CD4-positive, CD25-positive, alpha-beta regulatory T cell (primary cell): ENCODE measurements around the gene CMKLR1. TPM values are rescaled to one million over a fixed set of nuclear protein-coding genes. Genes with fewer than 3 reads are reported as not detected.

Experiments
- ATAC-seq, 2 donors: fragments of 150-1000 bp; cut with Tn5 transposase; one replicate each; pipeline ENCODE4 v1.10.0; 2021; ENCODE audit warnings: low read depth in 2 of 2, moderate number of reproducible peaks in 2 of 2, moderate library complexity in 1 of 2
- DNase-seq, 3 donors: peaks; one replicate each; pipeline versions ENCODE4 v3.0.0 to v3.0.0-alpha.2; 2012 to 2022; ENCODE audit warnings: mixed read lengths in 1 of 3
- H3K27ac ChIP-seq: one replicate; pipeline ENCODE4 v1.7.0; 2013; ENCODE audit warnings: mild to moderate bottlenecking, low read length; ENCODE audit not compliant: insufficient read depth, poor library complexity, severe bottlenecking
- H3K27me3 ChIP-seq: one replicate; pipeline ENCODE4 v1.7.0; 2013; ENCODE audit warnings: low read length; ENCODE audit not compliant: control insufficient read depth, insufficient read depth
- H3K36me3 ChIP-seq: one replicate; pipeline ENCODE4 v1.7.0; 2013; ENCODE audit warnings: mild to moderate bottlenecking, low read length, moderate library complexity; ENCODE audit not compliant: control insufficient read depth, insufficient read depth
- H3K4me1 ChIP-seq: 2 replicates; pipeline ENCODE4 v1.7.0; 2013; ENCODE audit warnings: mild to moderate bottlenecking, low read length; ENCODE audit not compliant: insufficient read depth, control insufficient read depth, poor library complexity, severe bottlenecking
- H3K4me3 ChIP-seq: one replicate; pipeline ENCODE4 v1.7.0; 2013; ENCODE audit warnings: low read depth, mild to moderate bottlenecking, low read length, moderate library complexity
- H3K9me3 ChIP-seq, 2 experiments: 1 replicate in 1 of 2; 2 replicates in 1 of 2; pipeline ENCODE4 v1.7.0; 2013; ENCODE audit warnings: low read length in 2 of 2, mild to moderate bottlenecking in 1 of 2, moderate library complexity in 1 of 2; ENCODE audit not compliant: control insufficient read depth in 2 of 2
- H3K27ac Mint-ChIP-seq, 3 donors: one replicate each; pipeline ENCODE4 v1.8.0; 2020 to 2022; ENCODE audit warnings: mild to moderate bottlenecking in 3 of 3, mixed read lengths in 3 of 3, moderate library complexity in 2 of 3
- H3K27me3 Mint-ChIP-seq: one replicate; pipeline ENCODE4 v1.8.0; 2022; ENCODE audit warnings: mild to moderate bottlenecking, mixed read lengths
- H3K36me3 Mint-ChIP-seq: one replicate; pipeline ENCODE4 v1.8.0; 2020; ENCODE audit warnings: mixed read lengths
- H3K4me1 Mint-ChIP-seq, 4 donors: one replicate each; pipeline ENCODE4 v1.8.0; 2020 to 2022; ENCODE audit warnings: mixed read lengths in 4 of 4, mild to moderate bottlenecking in 1 of 4
- H3K4me3 Mint-ChIP-seq, 4 donors: one replicate each; pipeline ENCODE4 v1.8.0; 2020 to 2022; ENCODE audit warnings: mild to moderate bottlenecking in 4 of 4, mixed read lengths in 4 of 4, moderate library complexity in 3 of 4
- H3K9me3 Mint-ChIP-seq, 7 donors: one replicate each; pipeline ENCODE4 v1.8.0; 2020 to 2022; ENCODE audit warnings: mixed read lengths in 7 of 7, mild to moderate bottlenecking in 3 of 7, moderate library complexity in 2 of 7
- polyA plus RNA-seq, 4 donors: library from polyadenylated mRNA; unstranded; fragments of 300-500 nt; fragmentation: Illumina TruSeq; gene quantifications; one replicate each; pipeline ENCODE4 v1.2.3, GENCODE V29; 2021
- total RNA-seq: library from RNA; stranded (reverse); gene quantifications from one replicate; pipeline ENCODE4 v1.2.3, GENCODE V29; 2022

Gene CMKLR1
- total and polyA plus RNA-seq, 5 donors from 2014 or later, result 0.18 to 1.6 (median 0.30) TPM

DNA sequence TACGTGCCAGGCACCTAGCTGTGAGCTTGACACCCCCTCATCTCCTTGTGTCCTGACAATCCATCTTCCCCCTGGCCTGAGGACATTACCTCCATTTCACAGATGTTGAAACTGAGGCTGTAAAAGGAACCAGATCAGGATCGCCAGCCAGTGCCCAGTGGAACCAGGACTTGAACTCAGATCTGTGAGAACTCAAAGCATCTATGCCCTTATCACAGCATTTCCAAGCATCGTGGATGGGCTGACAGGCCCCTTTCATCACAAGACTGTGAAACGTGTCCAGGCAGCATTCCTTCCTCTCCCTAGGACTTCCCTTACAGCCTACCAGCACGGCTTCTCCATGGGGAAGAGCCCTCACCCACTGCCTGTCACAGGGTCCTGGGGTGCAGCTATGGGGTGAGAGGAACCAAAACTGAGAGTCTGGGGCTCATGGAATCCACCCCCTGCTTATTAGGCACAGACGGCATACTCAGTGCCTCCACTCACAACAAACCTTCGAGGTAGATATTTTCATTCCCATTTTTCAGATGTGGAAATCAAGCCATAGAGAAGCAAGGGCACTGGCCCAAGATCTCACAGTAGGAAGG, 26.9 kb downstream of the CMKLR1 start:
- Histone ChIP-seq H3K9me3 (no peaks in the 10 kb centered on the region), H3K27ac (no peak overlapping the region), H3K4me1 (peaks cover 34% of the 10 kb centered on the region), H3K36me3 (no peaks in the 10 kb centered on the region), H3K4me3 (no peak overlapping the region), H3K27me3 (no peaks in the 10 kb centered on the region)
- peaks cover 5% of the 10 kb centered on the region for H3K27me3 Mint-ChIP-seq
- H3K9me3 Mint-ChIP-seq, result no peaks in the 10 kb centered on the region
- no peak overlapping the region for H3K27ac Mint-ChIP-seq
- peaks cover 7 to 69% (median 18%) of the 10 kb centered on the region in 4 donors for H3K4me1 Mint-ChIP-seq
- ATAC-seq (no peak), DNase-seq (no peak)
- no peak overlapping the region for H3K4me3 Mint-ChIP-seq
- no peaks in the 10 kb centered on the region for H3K36me3 Mint-ChIP-seq

GRCh38 chr12:108311605-108312004, 27.5 kb downstream of the CMKLR1 start:
- peaks cover 10 to 75% (median 21%) of the 10 kb centered on the region in 4 donors for H3K4me1 Mint-ChIP-seq
- no peak overlapping the region for H3K4me3 Mint-ChIP-seq
- Histone ChIP-seq H3K9me3 (no peaks in the 10 kb centered on the region), H3K4me1 (peaks cover 39% of the 10 kb centered on the region), H3K27me3 (no peaks in the 10 kb centered on the region), H3K36me3 (no peaks in the 10 kb centered on the region), H3K4me3 (no peak overlapping the region), H3K27ac (no peak overlapping the region)
- DNase-seq (no peak), ATAC-seq (no peak)
- no peaks in the 10 kb centered on the region for H3K9me3 Mint-ChIP-seq
- H3K36me3 Mint-ChIP-seq, result no peaks in the 10 kb centered on the region
- H3K27ac Mint-ChIP-seq, result no peak overlapping the region
- peaks cover 8% of the 10 kb centered on the region for H3K27me3 Mint-ChIP-seq

DNA sequence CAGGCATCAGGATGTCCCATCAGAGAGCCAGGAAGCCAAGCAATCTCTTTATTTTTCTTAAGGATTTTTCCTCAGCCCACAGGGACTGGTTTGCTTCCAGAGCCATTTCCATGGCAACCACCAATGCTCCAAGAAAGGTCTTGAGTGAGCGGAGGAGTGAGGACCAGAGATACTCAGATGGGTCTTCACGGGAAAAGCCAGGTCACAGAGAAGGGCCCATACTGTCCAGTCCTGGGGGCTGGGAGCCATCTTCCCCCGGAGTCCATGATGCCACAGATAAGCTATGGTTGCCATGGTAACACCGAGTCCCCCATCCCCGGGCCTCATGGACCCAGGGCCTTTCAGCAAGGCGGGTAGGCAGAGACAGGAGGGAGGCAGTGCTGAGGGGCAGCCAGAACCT, 28.6 kb downstream of the CMKLR1 start:
- Mint-ChIP-seq H3K27me3 (peaks cover 9% of the 10 kb centered on the region), H3K27ac (no peak overlapping the region), H3K9me3 (no peaks in the 10 kb centered on the region), H3K4me3 (no peak overlapping the region), H3K36me3 (no peaks in the 10 kb centered on the region), H3K4me1 (peaks cover 10 to 75% (median 25%) of the 10 kb centered on the region in 4 donors)
- peaks cover 48% of the 10 kb centered on the region for H3K4me1 ChIP-seq
- no peaks in the 10 kb centered on the region for H3K36me3 ChIP-seq
- H3K27me3 ChIP-seq, result no peaks in the 10 kb centered on the region
- ATAC-seq (no peak), DNase-seq (no peak)
- no peaks in the 10 kb centered on the region for H3K9me3 ChIP-seq
- H3K4me3 ChIP-seq, result no peak overlapping the region
- H3K27ac ChIP-seq, result no peak overlapping the region

DNA sequence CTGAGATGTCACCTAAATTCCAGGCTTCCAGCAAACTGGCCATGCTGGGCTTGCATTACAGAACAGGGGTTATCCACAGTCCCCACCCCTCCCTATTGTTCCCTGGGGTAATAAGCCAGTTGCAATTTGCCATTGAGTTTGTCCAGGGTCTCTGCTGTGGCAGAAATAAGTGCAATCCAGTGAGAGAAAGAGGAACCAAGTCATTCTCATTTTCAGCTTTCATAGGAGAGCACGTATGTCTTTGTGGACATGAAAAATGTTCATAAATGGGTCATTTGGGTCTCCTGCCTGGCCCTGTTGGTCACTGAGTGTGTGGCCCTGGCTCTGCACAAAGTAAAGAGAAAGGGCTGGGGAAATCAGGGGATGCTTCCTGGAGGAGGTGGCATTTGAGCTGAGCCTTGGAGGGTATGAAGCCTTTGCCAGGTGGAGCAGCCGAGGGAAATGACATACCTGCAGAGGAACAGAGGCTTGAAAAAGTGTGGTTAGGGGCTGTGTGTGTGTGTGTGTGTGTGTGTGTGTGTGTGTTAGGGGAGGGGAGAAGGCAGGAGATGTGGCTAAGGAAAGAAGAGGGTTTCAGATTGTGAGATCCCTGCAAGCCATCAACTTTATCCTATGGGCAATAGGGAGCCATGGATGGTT, 29.3 kb downstream of the CMKLR1 start:
- Histone ChIP-seq H3K4me1 (peaks cover 55% of the 10 kb centered on the region), H3K36me3 (no peaks in the 10 kb centered on the region), H3K9me3 (no peaks in the 10 kb centered on the region), H3K27me3 (no peaks in the 10 kb centered on the region), H3K27ac (no peak overlapping the region), H3K4me3 (no peak overlapping the region)
- no peak for DNase-seq
- H3K36me3 Mint-ChIP-seq, result no peaks in the 10 kb centered on the region
- peaks cover 10 to 72% (median 25%) of the 10 kb centered on the region in 4 donors for H3K4me1 Mint-ChIP-seq
- peak overlapping the region in 1 of 3 donors; percentile 60 for H3K27ac Mint-ChIP-seq
- ATAC-seq, result no peak
- no peaks in the 10 kb centered on the region for H3K9me3 Mint-ChIP-seq
- H3K27me3 Mint-ChIP-seq, result peaks cover 9% of the 10 kb centered on the region
- peak overlapping the region in 1 of 4 donors; percentile 49 for H3K4me3 Mint-ChIP-seq

DNA sequence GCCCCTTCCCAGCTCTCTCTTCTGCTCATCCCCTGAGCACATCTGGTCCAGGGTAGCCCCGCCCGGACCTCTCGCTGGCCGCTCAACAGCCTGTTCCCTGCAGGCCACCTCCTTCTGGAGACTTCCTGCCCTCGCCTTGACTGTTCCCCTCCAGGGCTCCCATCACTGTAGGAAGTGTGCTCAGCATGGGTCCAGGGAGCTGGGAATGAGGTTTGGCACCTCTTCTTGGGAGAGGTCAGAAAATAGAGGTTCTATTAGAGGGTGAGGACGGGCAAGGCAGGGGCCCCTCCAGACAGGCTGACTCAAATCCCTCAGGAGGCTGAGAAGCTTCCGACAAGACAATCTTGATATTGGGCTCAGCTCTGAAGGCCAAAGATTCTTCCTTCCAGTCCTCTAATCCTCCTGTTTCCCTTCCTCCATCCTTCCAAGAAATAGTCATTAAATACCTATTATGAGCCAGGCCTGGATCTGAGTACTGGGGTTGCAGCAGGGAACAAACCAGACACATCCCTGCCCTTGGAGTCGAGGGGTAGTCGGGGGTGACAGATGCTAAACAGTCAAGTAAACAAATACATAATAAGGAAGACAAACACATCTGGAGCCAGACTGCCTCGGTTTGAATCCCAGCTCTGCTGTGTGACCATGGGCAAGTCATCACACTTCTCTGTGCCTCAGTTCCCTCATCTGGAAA, 30.6 kb downstream of the CMKLR1 start:
- Mint-ChIP-seq H3K27me3 (peaks cover 4% of the 10 kb centered on the region), H3K27ac (peak overlapping the region in 2 of 3 donors; percentile 24 to 51), H3K4me1 (peaks cover 4 to 72% (median 21%) of the 10 kb centered on the region in 4 donors), H3K36me3 (no peaks in the 10 kb centered on the region), H3K4me3 (peak overlapping the region in 2 of 4 donors; percentile 11 to 40), H3K9me3 (no peaks in the 10 kb centered on the region)
- Histone ChIP-seq H3K27me3 (no peaks in the 10 kb centered on the region), H3K4me1 (peaks cover 43% of the 10 kb centered on the region), H3K9me3 (no peaks in the 10 kb centered on the region), H3K4me3 (no peak overlapping the region), H3K27ac (no peak overlapping the region), H3K36me3 (no peaks in the 10 kb centered on the region)
- ATAC-seq (no peak), DNase-seq (no peak)

DNA sequence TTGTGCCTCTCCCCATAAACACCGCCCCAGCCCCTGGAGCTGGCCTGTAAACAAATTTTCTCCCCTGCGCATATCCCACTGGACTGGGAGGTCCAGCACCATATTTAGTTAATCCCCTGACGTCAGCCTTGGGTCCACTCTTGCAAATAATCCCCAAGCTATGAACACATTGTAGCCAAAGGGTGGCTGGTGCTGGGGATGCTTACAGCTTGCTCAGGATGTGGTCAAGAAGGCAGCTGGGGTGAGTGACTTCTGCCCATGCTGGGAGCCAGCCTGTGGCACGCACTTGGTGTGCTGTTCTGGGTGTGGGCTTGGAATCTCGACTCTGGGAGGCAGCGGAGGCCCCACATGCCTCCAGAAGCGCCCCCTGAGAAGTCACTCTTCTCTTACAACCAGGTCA, 32.1 kb downstream of the CMKLR1 start:
- Mint-ChIP-seq H3K9me3 (no peaks in the 10 kb centered on the region), H3K27ac (peak overlapping the region; percentile 64 to 72 (median 68)), H3K36me3 (no peaks in the 10 kb centered on the region), H3K4me1 (peaks cover 4 to 66% (median 19%) of the 10 kb centered on the region in 4 donors), H3K27me3 (peaks cover 4% of the 10 kb centered on the region), H3K4me3 (peak overlapping the region in 2 of 4 donors; percentile 40 to 62)
- Histone ChIP-seq H3K4me3 (no peak overlapping the region), H3K9me3 (no peaks in the 10 kb centered on the region), H3K27ac (no peak overlapping the region), H3K36me3 (no peaks in the 10 kb centered on the region), H3K27me3 (no peaks in the 10 kb centered on the region), H3K4me1 (peaks cover 35% of the 10 kb centered on the region)
- peak in 1 of 3 donors; percentile 23 for DNase-seq
- ATAC-seq, result no peak

DNA sequence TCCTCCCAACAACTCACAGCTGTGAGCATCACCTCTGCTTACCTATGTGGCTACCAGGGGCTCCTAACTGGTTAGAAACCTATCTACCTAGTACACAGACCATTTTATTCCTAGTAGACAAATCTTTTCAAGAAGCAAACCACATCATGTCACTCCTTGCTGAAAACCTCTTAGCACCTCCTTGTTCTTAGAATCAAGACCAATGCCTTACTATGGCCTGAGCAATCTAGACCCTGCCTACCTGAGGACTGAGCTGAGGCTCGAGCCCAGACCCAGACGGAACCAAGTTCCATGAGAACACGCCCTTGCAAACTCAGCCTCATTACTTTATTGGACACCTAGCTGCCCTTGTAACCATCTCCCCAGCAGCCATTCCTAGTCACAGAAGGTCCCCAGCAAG, 32.6 kb downstream of the CMKLR1 start:
- DNase-seq (no peak), ATAC-seq (no peak)
- Mint-ChIP-seq H3K36me3 (no peaks in the 10 kb centered on the region), H3K4me1 (peaks cover 4 to 66% (median 20%) of the 10 kb centered on the region in 4 donors), H3K27ac (peak overlapping the region; percentile 64 to 83 (median 68)), H3K9me3 (no peaks in the 10 kb centered on the region), H3K27me3 (peaks cover 4% of the 10 kb centered on the region), H3K4me3 (peak overlapping the region in 2 of 4 donors; percentile 40 to 45)
- Histone ChIP-seq H3K9me3 (no peaks in the 10 kb centered on the region), H3K27me3 (no peaks in the 10 kb centered on the region), H3K4me1 (peaks cover 40% of the 10 kb centered on the region), H3K36me3 (no peaks in the 10 kb centered on the region), H3K4me3 (no peak overlapping the region), H3K27ac (no peak overlapping the region)
